Right lobe of liver (tissue), 4 donors: ENCODE results near the gene CILP.

Experiments used
- POLR2A ChIP-seq: fragments of 450-650 bp; IDR thresholded peaks from one replicate; pipeline ENCODE4 v1.6.1; 2017; ENCODE audit warnings: antibody characterized with exemption, mild to moderate bottlenecking
- TF ChIP-seq, protein P1 (sequence below), 4 donors: fragments of 200-600 bp in 3 of 4; fragments of 450-650 bp in 1 of 4; IDR thresholded peaks; one replicate each; pipeline versions ENCODE4 v1.5.1 to v1.8.0; 2016 to 2022; ENCODE audit warnings: antibody characterized with exemption in 4 of 4, mild to moderate bottlenecking in 2 of 4
- donor health status: DM: no; HTN: no; CAD: no.
- donor health status: DM: no; HTN: no; CAD: no.
- donor health status: DM: no; HTN: yes; CAD: no.

DNA sequence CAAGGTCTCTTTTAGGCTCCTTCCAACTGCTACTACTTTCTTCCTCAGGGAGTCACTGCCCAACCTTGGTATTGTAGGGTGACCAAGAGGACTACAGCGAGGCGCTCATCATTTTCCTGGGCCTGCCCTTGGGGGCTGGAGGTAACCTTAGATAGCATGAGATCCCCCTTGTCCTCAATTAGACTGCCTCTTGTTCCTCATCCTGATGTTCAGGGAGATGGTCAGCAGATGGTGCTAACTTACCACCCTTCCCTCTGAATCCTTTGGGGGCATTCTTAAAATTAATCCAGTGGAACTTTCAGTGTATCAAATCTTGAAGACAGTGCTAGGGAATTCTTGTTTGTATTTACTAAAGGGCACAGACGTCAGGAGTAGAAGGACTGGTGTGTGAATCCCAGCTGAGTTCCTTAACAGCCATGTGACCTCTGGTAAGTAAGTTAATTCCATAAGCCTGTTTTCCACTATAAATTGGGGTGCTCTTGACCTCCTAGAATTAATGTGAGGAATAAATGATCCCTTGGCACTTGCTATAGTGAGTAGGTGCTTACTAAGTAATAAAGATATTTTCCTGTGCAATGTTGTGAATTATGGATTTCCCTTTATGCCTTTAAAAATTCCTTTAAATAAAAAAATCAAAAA lies 22.1 kb downstream of the CILP start:
- TF ChIP-seq, protein P1, sequence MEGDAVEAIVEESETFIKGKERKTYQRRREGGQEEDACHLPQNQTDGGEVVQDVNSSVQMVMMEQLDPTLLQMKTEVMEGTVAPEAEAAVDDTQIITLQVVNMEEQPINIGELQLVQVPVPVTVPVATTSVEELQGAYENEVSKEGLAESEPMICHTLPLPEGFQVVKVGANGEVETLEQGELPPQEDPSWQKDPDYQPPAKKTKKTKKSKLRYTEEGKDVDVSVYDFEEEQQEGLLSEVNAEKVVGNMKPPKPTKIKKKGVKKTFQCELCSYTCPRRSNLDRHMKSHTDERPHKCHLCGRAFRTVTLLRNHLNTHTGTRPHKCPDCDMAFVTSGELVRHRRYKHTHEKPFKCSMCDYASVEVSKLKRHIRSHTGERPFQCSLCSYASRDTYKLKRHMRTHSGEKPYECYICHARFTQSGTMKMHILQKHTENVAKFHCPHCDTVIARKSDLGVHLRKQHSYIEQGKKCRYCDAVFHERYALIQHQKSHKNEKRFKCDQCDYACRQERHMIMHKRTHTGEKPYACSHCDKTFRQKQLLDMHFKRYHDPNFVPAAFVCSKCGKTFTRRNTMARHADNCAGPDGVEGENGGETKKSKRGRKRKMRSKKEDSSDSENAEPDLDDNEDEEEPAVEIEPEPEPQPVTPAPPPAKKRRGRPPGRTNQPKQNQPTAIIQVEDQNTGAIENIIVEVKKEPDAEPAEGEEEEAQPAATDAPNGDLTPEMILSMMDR (IDR thresholded peaks at IDR 0.05) = peak; percentile 56 to 65 (median 60)
- no peak for TF ChIP-seq POLR2A
